SK-N-SH treated with all-trans-retinoic acid at 6 μM for 48 hours (cell line): Measurements from ENCODE around the gene ZEB2.

ENCODE experiments used
- ATAC-seq: fragments of 200-7000 bp; cut with Tn5 transposase; 3 replicates; pipeline ENCODE4 v1.9.1; 2020; ENCODE audit warnings: mild to moderate bottlenecking, moderate library complexity
- BACH2 ChIP-seq: fragments of 250-450 bp; sonication (Bioruptor Pico); IDR thresholded peaks from 2 replicates; pipeline ENCODE4 v1.9.0; 2021; ENCODE audit warnings: mild to moderate bottlenecking, borderline replicate concordance
- CSDC2 ChIP-seq: fragments of 250-450 bp; sonication (Bioruptor Pico); IDR thresholded peaks from 2 replicates; pipeline ENCODE4 v1.5.0; 2020; ENCODE audit warnings: mild to moderate bottlenecking, moderate library complexity
- GLIS3 ChIP-seq: fragments of 250-450 bp; sonication (Bioruptor Pico); IDR thresholded peaks from 2 replicates; pipeline ENCODE4 v1.5.0; 2020; ENCODE audit warnings: mild to moderate bottlenecking, moderate library complexity
- OSR1 ChIP-seq: fragments of 250-450 bp; sonication (Bioruptor Pico); IDR thresholded peaks from 2 replicates; pipeline ENCODE4 v1.8.0; 2022; ENCODE audit warnings: moderate library complexity, mild to moderate bottlenecking, inconsistent platforms
- PPARA ChIP-seq: fragments of 250-450 bp; sonication (Bioruptor Pico); IDR thresholded peaks from 2 replicates; pipeline ENCODE4 v1.5.0; 2020; ENCODE audit warnings: mild to moderate bottlenecking, borderline replicate concordance
- RARB ChIP-seq: fragments of 250-450 bp; sonication (Bioruptor Pico); IDR thresholded peaks from 2 replicates; pipeline ENCODE4 v1.8.0; 2021; ENCODE audit warnings: mild to moderate bottlenecking, moderate library complexity
- SNAI2 ChIP-seq: fragments of 250-450 bp; sonication (Bioruptor Pico); IDR thresholded peaks from 2 replicates; pipeline ENCODE4 v1.5.0; 2020; ENCODE audit warnings: mild to moderate bottlenecking, moderate library complexity
- TCF4 ChIP-seq: fragments of 250-450 bp; sonication (Bioruptor Pico); IDR thresholded peaks from 2 replicates; pipeline ENCODE4 v1.8.0; 2021; ENCODE audit warnings: mild to moderate bottlenecking, moderate library complexity, borderline replicate concordance
- TOX ChIP-seq: fragments of 250-450 bp; sonication (Bioruptor Pico); IDR thresholded peaks from 2 replicates; pipeline ENCODE4 v1.8.0; 2021; ENCODE audit warnings: mild to moderate bottlenecking, moderate library complexity, borderline replicate concordance
- ZFP3 ChIP-seq: fragments of 250-450 bp; sonication (Bioruptor Pico); IDR thresholded peaks from 2 replicates; pipeline ENCODE4 v1.5.0; 2020; ENCODE audit warnings: mild to moderate bottlenecking, moderate library complexity
- ZFP30 ChIP-seq: fragments of 450-650 bp; formaldehyde crosslinking; IDR thresholded peaks from 2 replicates; pipeline ENCODE4 v1.5.0; 2022; ENCODE audit warnings: mild to moderate bottlenecking, moderate library complexity
- ZNF565 ChIP-seq: fragments of 450-650 bp; formaldehyde crosslinking; conservative IDR thresholded peaks from 2 replicates; pipeline ENCODE4 v1.5.0; 2020; ENCODE audit warnings: low read depth, mild to moderate bottlenecking, moderate library complexity
- ZNF70 ChIP-seq: fragments of 450-650 bp; formaldehyde crosslinking; IDR thresholded peaks from 2 replicates; pipeline ENCODE4 v1.5.0; 2020; ENCODE audit warnings: mild to moderate bottlenecking, moderate library complexity
- TF ChIP-seq, protein P1 (sequence below): fragments of 250-450 bp; sonication (Bioruptor Pico); IDR thresholded peaks from 2 replicates; pipeline ENCODE4 v1.8.0; 2021; ENCODE audit warnings: low read depth, mild to moderate bottlenecking, moderate library complexity, borderline replicate concordance
- TF ChIP-seq, protein P2 (sequence below): fragments of 250-450 bp; sonication (Bioruptor Pico); IDR thresholded peaks from 2 replicates; pipeline ENCODE4 v1.5.0; 2020; ENCODE audit warnings: mild to moderate bottlenecking, moderate library complexity
- TF ChIP-seq, protein P3 (sequence below): fragments of 250-450 bp; sonication (Bioruptor Pico); IDR thresholded peaks from 2 replicates; pipeline ENCODE4 v1.8.0; 2020; ENCODE audit warnings: mild to moderate bottlenecking, moderate library complexity, borderline replicate concordance
- TF ChIP-seq, protein P4 (sequence below): fragments of 250-450 bp; sonication (Bioruptor Pico); IDR thresholded peaks from 2 replicates; pipeline ENCODE4 v1.5.1; 2021; ENCODE audit warnings: mild to moderate bottlenecking, moderate library complexity
- TF ChIP-seq, protein P5 (sequence below): fragments of 250-450 bp; sonication (Bioruptor Pico); IDR thresholded peaks from 2 replicates; pipeline ENCODE4 v1.5.1; 2020; ENCODE audit warnings: low read depth, mild to moderate bottlenecking, moderate library complexity

The ZEB2 gene

DNA sequence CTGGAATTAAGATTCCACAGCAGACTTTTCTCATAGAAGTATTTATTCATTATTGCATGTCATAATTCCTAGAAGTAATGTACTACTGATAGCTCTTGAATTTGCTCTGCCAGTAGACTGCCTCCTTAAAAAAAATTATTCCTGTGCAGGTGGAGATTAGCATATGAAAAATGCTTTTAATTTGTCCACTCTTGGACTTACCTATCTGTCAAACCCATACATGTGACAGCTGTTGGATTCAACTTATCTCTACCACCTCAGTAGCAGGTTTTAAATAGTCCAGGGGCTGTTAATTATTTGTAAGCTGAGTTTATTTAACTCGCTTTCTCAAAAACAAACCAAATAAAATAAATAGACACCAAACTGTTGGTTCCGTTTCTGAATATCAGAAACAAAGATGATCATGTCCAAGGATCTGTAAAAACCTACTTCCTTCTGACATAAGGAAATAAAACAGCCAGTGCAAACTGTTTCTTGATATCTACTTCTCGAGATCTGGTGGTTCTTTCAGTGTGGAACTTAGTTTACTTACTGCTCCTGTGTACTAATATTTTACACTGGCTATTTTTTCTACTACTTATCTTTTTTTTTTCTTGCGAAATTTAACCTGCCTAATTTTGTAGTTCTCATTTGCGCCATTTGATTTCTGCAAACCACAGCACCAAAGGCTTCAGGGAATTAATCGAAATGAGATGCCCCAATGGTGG is 44.2 kb downstream of the ZEB2 start:
- ATAC-seq: no peak

DNA sequence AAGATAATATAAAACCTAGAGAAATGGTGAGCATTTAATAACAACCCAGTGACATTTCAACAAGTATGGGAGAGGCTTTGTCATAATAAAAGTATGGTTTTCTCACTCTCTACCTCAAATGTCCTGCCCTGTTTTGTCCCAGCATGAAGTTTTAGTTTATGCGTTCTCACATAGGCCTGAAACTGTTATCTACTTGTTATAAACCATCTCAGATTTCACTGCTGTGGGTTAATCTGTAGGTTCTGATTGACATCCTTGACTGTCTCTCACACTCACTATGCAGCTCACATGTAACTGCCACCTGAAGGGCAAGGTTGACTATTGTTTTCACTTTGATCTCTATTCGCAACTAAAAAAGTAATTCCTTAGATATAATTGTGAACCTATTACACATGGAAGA is 44.9 kb downstream of the ZEB2 start:
- ATAC-seq: no peak
- no peak for TF ChIP-seq RARB (CRISPR knock-in tag)
- no peak for TF ChIP-seq GLIS3 (CRISPR knock-in tag)
- no peak for TF ChIP-seq CSDC2 (CRISPR knock-in tag)
- TF ChIP-seq, protein P1, sequence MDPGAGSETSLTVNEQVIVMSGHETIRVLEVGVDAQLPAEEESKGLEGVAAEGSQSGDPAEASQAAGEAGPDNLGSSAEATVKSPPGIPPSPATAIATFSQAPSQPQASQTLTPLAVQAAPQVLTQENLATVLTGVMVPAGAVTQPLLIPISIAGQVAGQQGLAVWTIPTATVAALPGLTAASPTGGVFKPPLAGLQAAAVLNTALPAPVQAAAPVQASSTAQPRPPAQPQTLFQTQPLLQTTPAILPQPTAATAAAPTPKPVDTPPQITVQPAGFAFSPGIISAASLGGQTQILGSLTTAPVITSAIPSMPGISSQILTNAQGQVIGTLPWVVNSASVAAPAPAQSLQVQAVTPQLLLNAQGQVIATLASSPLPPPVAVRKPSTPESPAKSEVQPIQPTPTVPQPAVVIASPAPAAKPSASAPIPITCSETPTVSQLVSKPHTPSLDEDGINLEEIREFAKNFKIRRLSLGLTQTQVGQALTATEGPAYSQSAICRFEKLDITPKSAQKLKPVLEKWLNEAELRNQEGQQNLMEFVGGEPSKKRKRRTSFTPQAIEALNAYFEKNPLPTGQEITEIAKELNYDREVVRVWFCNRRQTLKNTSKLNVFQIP: no peak
- TF ChIP-seq OSR1: no peak
- TF ChIP-seq TOX (CRISPR knock-in tag): no peak
- TF ChIP-seq SNAI2 (CRISPR knock-in tag): no peak
- TF ChIP-seq BACH2 (CRISPR knock-in tag): no peak
- TF ChIP-seq, protein P2, sequence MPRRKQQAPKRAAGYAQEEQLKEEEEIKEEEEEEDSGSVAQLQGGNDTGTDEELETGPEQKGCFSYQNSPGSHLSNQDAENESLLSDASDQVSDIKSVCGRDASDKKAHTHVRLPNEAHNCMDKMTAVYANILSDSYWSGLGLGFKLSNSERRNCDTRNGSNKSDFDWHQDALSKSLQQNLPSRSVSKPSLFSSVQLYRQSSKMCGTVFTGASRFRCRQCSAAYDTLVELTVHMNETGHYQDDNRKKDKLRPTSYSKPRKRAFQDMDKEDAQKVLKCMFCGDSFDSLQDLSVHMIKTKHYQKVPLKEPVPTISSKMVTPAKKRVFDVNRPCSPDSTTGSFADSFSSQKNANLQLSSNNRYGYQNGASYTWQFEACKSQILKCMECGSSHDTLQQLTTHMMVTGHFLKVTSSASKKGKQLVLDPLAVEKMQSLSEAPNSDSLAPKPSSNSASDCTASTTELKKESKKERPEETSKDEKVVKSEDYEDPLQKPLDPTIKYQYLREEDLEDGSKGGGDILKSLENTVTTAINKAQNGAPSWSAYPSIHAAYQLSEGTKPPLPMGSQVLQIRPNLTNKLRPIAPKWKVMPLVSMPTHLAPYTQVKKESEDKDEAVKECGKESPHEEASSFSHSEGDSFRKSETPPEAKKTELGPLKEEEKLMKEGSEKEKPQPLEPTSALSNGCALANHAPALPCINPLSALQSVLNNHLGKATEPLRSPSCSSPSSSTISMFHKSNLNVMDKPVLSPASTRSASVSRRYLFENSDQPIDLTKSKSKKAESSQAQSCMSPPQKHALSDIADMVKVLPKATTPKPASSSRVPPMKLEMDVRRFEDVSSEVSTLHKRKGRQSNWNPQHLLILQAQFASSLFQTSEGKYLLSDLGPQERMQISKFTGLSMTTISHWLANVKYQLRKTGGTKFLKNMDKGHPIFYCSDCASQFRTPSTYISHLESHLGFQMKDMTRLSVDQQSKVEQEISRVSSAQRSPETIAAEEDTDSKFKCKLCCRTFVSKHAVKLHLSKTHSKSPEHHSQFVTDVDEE (CRISPR knock-in tag): no peak

More for the DNA sequence above, 44.2 kb downstream of the ZEB2 start:
- TF ChIP-seq ZNF70 (CRISPR knock-in tag) (no peak), TCF4 (CRISPR knock-in tag) (no peak), CSDC2 (CRISPR knock-in tag) (no peak), ZFP3 (CRISPR knock-in tag) (no peak), RARB (CRISPR knock-in tag) (no peak), PPARA (CRISPR knock-in tag) (no peak), BACH2 (CRISPR knock-in tag) (no peak), OSR1 (no peak), SNAI2 (CRISPR knock-in tag) (no peak), ZFP30 (CRISPR knock-in tag) (no peak), ZNF565 (no peak), GLIS3 (CRISPR knock-in tag) (no peak), TOX (CRISPR knock-in tag) (no peak)
- TF ChIP-seq, protein P3, sequence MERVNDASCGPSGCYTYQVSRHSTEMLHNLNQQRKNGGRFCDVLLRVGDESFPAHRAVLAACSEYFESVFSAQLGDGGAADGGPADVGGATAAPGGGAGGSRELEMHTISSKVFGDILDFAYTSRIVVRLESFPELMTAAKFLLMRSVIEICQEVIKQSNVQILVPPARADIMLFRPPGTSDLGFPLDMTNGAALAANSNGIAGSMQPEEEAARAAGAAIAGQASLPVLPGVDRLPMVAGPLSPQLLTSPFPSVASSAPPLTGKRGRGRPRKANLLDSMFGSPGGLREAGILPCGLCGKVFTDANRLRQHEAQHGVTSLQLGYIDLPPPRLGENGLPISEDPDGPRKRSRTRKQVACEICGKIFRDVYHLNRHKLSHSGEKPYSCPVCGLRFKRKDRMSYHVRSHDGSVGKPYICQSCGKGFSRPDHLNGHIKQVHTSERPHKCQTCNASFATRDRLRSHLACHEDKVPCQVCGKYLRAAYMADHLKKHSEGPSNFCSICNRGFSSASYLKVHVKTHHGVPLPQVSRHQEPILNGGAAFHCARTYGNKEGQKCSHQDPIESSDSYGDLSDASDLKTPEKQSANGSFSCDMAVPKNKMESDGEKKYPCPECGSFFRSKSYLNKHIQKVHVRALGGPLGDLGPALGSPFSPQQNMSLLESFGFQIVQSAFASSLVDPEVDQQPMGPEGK (CRISPR knock-in tag): no peak
- TF ChIP-seq, protein P2 (CRISPR knock-in tag): no peak
- TF ChIP-seq, protein P1: no peak
- TF ChIP-seq, all 23 proteins: peak for 0

DNA sequence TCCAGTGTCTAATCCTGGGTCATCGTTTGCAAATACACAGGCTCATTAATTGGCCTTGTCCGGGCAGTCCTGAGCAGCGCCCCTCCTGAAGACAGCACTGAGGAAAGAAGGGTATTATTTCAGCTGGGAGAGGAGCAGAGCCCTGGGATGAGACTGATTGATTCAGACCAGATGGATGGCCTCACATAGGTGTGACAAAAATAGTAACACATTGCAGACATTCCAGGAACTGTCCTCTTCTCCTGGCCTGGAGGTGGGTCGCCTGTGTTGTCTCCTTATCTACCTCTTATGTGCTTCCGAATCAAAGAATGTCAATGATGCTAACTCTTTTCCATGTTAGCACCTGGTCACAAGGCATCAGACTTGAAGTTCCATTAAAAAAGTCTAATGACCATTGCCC is 45.9 kb downstream of the ZEB2 start:
- ATAC-seq: no peak
- no peak for TF ChIP-seq SNAI2 (CRISPR knock-in tag)
- TF ChIP-seq, protein P4, sequence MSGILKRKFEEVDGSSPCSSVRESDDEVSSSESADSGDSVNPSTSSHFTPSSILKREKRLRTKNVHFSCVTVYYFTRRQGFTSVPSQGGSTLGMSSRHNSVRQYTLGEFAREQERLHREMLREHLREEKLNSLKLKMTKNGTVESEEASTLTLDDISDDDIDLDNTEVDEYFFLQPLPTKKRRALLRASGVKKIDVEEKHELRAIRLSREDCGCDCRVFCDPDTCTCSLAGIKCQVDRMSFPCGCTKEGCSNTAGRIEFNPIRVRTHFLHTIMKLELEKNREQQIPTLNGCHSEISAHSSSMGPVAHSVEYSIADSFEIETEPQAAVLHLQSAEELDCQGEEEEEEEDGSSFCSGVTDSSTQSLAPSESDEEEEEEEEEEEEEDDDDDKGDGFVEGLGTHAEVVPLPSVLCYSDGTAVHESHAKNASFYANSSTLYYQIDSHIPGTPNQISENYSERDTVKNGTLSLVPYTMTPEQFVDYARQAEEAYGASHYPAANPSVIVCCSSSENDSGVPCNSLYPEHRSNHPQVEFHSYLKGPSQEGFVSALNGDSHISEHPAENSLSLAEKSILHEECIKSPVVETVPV (CRISPR knock-in tag): no peak
- TF ChIP-seq, protein P5, sequence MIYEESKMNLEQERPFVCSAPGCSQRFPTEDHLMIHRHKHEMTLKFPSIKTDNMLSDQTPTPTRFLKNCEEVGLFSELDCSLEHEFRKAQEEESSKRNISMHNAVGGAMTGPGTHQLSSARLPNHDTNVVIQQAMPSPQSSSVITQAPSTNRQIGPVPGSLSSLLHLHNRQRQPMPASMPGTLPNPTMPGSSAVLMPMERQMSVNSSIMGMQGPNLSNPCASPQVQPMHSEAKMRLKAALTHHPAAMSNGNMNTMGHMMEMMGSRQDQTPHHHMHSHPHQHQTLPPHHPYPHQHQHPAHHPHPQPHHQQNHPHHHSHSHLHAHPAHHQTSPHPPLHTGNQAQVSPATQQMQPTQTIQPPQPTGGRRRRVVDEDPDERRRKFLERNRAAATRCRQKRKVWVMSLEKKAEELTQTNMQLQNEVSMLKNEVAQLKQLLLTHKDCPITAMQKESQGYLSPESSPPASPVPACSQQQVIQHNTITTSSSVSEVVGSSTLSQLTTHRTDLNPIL (CRISPR knock-in tag): no peak
- TF ChIP-seq, all 23 proteins: peak for 0
